GM12891 (cell line): Measurements from ENCODE around the gene AFAP1.

Experiments
- POLR2A ChIP-seq: IDR thresholded peaks from 2 replicates; pipeline ENCODE4 v1.6.1; 2011; ENCODE audit warnings: low read depth, low read length, control low read depth
- POLR2AphosphoS5 ChIP-seq: IDR thresholded peaks from 2 replicates; pipeline ENCODE4 v1.6.1; 2011; ENCODE audit warnings: low read depth, low read length, control low read depth
- TAF1 ChIP-seq: IDR thresholded peaks from 2 replicates; pipeline ENCODE4 v1.6.1; 2011; ENCODE audit warnings: low read depth, low read length, control low read depth

- TF ChIP-seq TAF1: no peak
- TF ChIP-seq POLR2A: no peak
- no peak for TF ChIP-seq POLR2AphosphoS5
These were observed 196.8 kb downstream of the AFAP1 start for GRCh38 chr4:7742807-7743280.
